ENCODE data around the gene XPNPEP1.

XPNPEP1 gene

DNA sequence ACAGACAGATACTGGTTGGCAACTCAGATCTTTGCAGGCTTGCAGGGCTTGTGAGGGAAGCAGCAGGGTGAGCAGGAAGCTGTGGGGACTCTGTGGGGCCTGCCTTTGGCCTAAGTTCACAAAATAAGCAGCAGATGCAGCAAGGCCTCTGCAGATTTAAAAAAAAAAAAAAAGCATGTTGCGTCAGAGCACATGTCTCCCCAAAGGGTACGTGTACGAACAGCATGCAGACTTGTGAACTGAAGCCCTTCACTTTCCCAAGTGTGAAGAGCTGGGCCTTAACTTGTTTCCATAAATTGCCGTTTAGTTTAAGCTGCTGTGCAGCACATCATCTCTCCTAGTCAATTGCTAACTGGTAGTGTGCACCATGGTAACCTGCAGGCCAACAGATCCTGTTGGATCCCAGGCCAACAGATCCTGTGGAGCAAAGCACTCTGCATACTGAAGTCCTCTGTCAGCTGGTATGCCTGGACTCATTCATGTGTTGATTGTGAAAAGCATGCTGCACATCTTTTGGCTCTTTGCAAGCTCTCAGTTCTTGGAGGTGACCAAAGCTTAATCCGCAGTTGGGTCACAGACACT is 10.8 kb upstream of the XPNPEP1 start:
- no peaks in the 10 kb centered on the region for H3K4me1 ChIP-seq (ENCODE audit: low read depth, poor library complexity, severe bottlenecking)
- no peak overlapping the region for H2AFZ ChIP-seq (ENCODE audit: low read depth)
- H3K4me2 ChIP-seq, result no peak overlapping the region
- H3K27ac ChIP-seq, result no peak overlapping the region
- no peaks in the 10 kb centered on the region for H3K27me3 ChIP-seq (ENCODE audit: insufficient read depth, low read depth)
- no peaks in the 10 kb centered on the region for H3K79me2 ChIP-seq (ENCODE audit: insufficient read depth, low read depth)
- no peaks in the 10 kb centered on the region for H3K36me3 ChIP-seq (ENCODE audit: insufficient read depth)
- TF ChIP-seq, protein P1, sequence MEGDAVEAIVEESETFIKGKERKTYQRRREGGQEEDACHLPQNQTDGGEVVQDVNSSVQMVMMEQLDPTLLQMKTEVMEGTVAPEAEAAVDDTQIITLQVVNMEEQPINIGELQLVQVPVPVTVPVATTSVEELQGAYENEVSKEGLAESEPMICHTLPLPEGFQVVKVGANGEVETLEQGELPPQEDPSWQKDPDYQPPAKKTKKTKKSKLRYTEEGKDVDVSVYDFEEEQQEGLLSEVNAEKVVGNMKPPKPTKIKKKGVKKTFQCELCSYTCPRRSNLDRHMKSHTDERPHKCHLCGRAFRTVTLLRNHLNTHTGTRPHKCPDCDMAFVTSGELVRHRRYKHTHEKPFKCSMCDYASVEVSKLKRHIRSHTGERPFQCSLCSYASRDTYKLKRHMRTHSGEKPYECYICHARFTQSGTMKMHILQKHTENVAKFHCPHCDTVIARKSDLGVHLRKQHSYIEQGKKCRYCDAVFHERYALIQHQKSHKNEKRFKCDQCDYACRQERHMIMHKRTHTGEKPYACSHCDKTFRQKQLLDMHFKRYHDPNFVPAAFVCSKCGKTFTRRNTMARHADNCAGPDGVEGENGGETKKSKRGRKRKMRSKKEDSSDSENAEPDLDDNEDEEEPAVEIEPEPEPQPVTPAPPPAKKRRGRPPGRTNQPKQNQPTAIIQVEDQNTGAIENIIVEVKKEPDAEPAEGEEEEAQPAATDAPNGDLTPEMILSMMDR (conservative IDR thresholded peaks at IDR 0.05; ENCODE audit: low read depth, low read length), result no peak
- H3K4me3 ChIP-seq (IDR thresholded peaks at IDR 0.05; ENCODE audit: insufficient read depth, low read depth, low read length), result no peak overlapping the region
- H3K9ac ChIP-seq, result no peak overlapping the region
- no peaks in the 10 kb centered on the region for H4K20me1 ChIP-seq (ENCODE audit: insufficient read depth)

DNA sequence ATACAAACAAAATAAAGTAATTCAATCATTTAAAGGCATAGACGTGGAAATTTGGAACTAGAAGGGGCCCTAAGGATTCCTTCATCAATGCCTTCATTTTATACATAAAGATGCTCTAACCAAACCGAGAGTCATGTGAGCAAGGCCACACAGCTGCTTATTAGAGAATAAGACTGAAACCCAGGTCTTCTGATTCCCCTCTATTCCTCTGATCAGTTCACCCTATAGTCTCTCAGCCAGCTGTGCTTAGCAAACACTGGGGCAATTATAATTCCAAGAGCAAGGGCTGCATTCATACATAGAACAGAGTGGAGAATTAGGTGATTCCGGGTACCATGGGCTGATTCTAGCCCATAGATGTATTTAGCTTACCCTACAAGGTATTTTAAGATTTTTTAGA is 9.7 kb upstream of the XPNPEP1 start:
- TF ChIP-seq, protein P1 (conservative IDR thresholded peaks at IDR 0.05; ENCODE audit: low read depth, low read length), result no peak
- no peaks in the 10 kb centered on the region for H3K79me2 ChIP-seq (ENCODE audit: insufficient read depth, low read depth)
- H3K27me3 ChIP-seq (ENCODE audit: insufficient read depth, low read depth), result no peaks in the 10 kb centered on the region
- no peaks in the 10 kb centered on the region for H3K36me3 ChIP-seq (ENCODE audit: insufficient read depth)
- H4K20me1 ChIP-seq (ENCODE audit: insufficient read depth), result no peaks in the 10 kb centered on the region
- no peaks in the 10 kb centered on the region for H3K4me1 ChIP-seq (ENCODE audit: low read depth, poor library complexity, severe bottlenecking)
- no peak overlapping the region for H2AFZ ChIP-seq (ENCODE audit: low read depth)
- no peak overlapping the region for H3K4me3 ChIP-seq (IDR thresholded peaks at IDR 0.05; ENCODE audit: insufficient read depth, low read depth, low read length)
- no peak overlapping the region for H3K4me2 ChIP-seq
- H3K9ac ChIP-seq, result no peak overlapping the region
- no peak overlapping the region for H3K27ac ChIP-seq

DNA sequence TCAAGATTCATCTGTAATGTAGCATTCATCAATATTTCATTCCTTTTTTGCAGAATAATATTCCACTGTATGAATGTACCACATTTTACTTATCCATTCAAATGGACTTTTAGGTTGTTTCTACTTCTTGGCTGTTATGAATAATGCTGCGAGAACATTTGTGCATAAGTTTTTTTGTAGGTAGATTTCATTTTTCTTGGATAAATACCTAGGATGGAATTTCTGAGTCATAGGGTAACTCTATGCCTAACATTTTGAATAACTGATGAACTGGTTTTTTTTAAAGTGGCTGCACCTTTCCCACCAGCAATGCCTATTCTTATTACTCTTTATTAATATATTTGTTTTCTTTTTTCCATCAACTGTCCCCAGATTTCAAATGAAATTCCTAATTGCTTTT is 9.1 kb upstream of the XPNPEP1 start:
- Histone ChIP-seq H2AFZ (ENCODE audit: low read depth) (no peak overlapping the region), H4K20me1 (ENCODE audit: insufficient read depth) (no peaks in the 10 kb centered on the region), H3K9ac (no peak overlapping the region), H3K36me3 (ENCODE audit: insufficient read depth) (no peaks in the 10 kb centered on the region), H3K27ac (no peak overlapping the region), H3K27me3 (ENCODE audit: insufficient read depth, low read depth) (no peaks in the 10 kb centered on the region), H3K79me2 (ENCODE audit: insufficient read depth, low read depth) (no peaks in the 10 kb centered on the region), H3K4me2 (no peak overlapping the region), H3K4me3 (IDR thresholded peaks at IDR 0.05; ENCODE audit: insufficient read depth, low read depth, low read length) (no peak overlapping the region), H3K4me1 (ENCODE audit: low read depth, poor library complexity, severe bottlenecking) (no peaks in the 10 kb centered on the region)
- TF ChIP-seq, protein P1 (conservative IDR thresholded peaks at IDR 0.05; ENCODE audit: low read depth, low read length), result no peak

DNA sequence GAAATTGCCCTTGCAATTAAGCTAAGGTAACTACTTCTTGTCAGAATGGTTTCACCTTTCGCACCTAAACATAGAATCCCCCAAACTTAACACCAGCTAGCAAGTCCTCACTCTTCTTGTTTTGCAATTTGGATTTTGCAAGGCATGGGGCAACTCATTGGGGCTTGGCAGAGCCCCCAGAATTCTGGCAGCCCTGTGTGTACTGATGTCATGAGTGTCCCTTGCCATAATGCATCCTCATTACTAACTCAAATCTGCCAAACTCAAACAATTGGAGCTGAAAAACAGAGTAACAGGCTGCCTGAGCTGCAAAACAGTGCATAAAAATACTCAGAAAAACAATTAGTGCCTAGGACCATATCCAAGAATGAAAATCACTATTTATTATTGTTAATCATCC is 7.9 kb upstream of the XPNPEP1 start:
- no peaks in the 10 kb centered on the region for H3K36me3 ChIP-seq (ENCODE audit: insufficient read depth)
- no peaks in the 10 kb centered on the region for H4K20me1 ChIP-seq (ENCODE audit: insufficient read depth)
- no peak overlapping the region for H3K9ac ChIP-seq
- no peak overlapping the region for H2AFZ ChIP-seq (ENCODE audit: low read depth)
- no peaks in the 10 kb centered on the region for H3K4me1 ChIP-seq (ENCODE audit: low read depth, poor library complexity, severe bottlenecking)
- no peak overlapping the region for H3K27ac ChIP-seq
- TF ChIP-seq, protein P1 (conservative IDR thresholded peaks at IDR 0.05; ENCODE audit: low read depth, low read length), result no peak
- H3K27me3 ChIP-seq (ENCODE audit: insufficient read depth, low read depth), result no peaks in the 10 kb centered on the region
- no peak overlapping the region for H3K4me2 ChIP-seq
- H3K79me2 ChIP-seq (ENCODE audit: insufficient read depth, low read depth), result no peaks in the 10 kb centered on the region
- H3K4me3 ChIP-seq (IDR thresholded peaks at IDR 0.05; ENCODE audit: insufficient read depth, low read depth, low read length), result no peak overlapping the region

Data from KMS-11 (cell line).